ENCODE measurements around the gene PANK1.

DNA sequence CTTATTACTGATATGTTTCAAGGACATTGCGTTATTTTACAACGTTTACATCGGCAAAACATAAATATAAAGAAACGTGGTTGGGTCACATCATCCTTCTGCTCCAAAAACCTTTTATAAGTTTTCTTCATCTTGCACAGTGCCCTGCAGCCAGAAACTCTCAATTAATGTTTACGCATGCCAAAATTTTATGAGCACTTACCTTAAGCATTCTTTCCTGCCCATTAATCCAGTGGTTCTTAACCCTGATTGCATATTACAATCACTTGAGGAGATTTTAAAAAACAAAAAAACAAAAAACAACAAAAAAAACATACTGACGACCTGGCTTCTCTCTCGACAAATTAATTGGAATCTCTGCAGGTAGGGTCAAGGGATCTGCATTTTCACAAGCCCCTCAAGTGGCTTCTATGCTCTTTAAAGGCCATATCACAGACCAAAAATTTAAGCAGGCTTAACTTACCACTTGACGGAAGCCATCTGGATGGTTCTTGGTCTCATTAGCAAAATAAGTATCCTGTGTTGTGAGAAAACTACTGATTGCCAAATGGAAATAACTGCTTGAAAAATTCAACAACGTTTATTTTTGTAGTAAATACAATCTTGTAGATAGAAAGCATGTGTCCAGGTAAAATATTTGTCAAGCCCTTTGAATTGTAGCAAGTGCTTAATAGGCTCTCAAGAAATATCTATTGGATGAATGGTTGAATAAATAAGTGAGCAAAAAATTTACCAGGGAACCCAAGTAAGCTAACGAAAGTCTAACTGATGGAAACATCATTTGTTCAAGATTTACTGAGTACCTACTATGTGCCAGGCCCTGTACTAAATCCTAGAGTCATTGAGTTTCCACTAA, 78.7 kb downstream of the PANK1 start:
- no peak for TF ChIP-seq CTCF (IDR thresholded peaks at IDR 0.05; ENCODE audit: insufficient read depth, low read length, poor library complexity, severe bottlenecking)
- no peak for TF ChIP-seq EZH2phosphoT487 (conservative IDR thresholded peaks at IDR 0.05; ENCODE audit: low read length)

Measured in SU-DHL-6 (cell line).